ENCODE results near the gene SOX18. TPM values are rescaled to one million over a fixed set of nuclear protein-coding genes. Genes with fewer than 3 reads are reported as not detected.

Gene SOX18
- total RNA-seq, 3 donors from 2014 or later (not counting 1 experiment from before 2014, with no cell fraction given): not detected

DNA sequence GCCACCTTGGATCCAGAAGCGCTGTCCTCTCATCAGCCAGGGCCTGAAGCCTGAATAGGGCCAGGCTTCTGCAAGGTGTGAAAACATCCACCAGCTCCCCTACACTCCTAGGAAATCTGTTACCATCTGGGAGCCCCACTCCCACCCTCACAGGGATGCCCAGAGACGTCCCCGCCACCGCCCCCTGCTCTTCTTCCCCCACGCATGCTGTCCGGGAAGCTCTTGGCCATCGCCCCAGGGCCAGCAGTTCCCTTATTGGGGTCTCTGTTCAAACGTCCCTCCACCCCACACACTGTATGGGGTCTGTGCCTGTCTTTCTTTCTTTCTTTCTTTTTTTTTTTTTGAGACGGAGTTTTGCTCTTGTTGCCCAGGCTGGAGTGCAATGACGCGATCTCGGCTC lies 26.1 kb upstream of the SOX18 start:
- Mint-ChIP-seq H3K27ac (peak overlapping the region in 1 of 2 donors; percentile 7), H3K36me3 (no peaks in the 10 kb centered on the region), H3K27me3 (ENCODE audit: low read depth in 2 of 2) (no peaks in the 10 kb centered on the region), H3K4me1 (peaks cover 11 to 43% of the 10 kb centered on the region in 2 donors), H3K9me3 (no peaks in the 10 kb centered on the region), H3K4me3 (no peak overlapping the region)
- WGBS (ENCODE audit: insufficient coverage): 93% methylated on average over 12 of the region's 12 CpGs
- TF ChIP-seq, protein P1, sequence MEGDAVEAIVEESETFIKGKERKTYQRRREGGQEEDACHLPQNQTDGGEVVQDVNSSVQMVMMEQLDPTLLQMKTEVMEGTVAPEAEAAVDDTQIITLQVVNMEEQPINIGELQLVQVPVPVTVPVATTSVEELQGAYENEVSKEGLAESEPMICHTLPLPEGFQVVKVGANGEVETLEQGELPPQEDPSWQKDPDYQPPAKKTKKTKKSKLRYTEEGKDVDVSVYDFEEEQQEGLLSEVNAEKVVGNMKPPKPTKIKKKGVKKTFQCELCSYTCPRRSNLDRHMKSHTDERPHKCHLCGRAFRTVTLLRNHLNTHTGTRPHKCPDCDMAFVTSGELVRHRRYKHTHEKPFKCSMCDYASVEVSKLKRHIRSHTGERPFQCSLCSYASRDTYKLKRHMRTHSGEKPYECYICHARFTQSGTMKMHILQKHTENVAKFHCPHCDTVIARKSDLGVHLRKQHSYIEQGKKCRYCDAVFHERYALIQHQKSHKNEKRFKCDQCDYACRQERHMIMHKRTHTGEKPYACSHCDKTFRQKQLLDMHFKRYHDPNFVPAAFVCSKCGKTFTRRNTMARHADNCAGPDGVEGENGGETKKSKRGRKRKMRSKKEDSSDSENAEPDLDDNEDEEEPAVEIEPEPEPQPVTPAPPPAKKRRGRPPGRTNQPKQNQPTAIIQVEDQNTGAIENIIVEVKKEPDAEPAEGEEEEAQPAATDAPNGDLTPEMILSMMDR (IDR thresholded peaks at IDR 0.05): no peak
- no peak for ATAC-seq
- H3K36me3 ChIP-seq (ENCODE audit: control insufficient read depth, insufficient read depth, low read length): peaks cover 43% of the 10 kb centered on the region
- H3K4me3 ChIP-seq (ENCODE audit: low read length): no peak overlapping the region
- no peak overlapping the region for H3K27ac ChIP-seq (ENCODE audit: low read length)
- H3K9me3 ChIP-seq (ENCODE audit: control insufficient read depth, insufficient read depth, low read length): no peaks in the 10 kb centered on the region
- no peaks in the 10 kb centered on the region for H3K27me3 ChIP-seq (ENCODE audit: control insufficient read depth, insufficient read depth, low read length)
- intact Hi-C loops (cut with micrococcal nuclease): no loop called here
- no peak for DNase-seq
- peaks cover 43% of the 10 kb centered on the region for H3K4me1 ChIP-seq (ENCODE audit: control insufficient read depth, insufficient read depth, low read length)

DNA sequence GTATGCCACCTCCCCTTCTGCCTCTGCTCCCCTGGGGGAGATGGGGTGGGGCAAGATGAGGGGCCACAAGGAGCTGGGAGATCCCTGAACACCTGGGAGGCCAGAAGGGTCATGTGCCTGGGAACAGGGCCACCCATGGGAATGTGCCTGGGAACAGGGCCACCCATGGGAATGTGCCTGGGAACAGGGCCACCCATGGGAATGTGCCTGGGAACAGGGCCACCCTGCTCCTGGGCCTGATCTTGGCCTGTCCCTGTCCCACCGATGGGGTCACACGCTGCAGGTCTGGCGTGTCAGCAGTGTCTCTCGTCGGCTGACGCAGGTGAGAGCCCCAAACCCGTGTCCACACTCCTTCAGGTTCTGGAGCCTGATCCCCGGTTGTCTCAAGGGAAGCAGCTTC lies 25.5 kb upstream of the SOX18 start:
- H3K4me3 Mint-ChIP-seq: no peak overlapping the region
- H3K27me3 Mint-ChIP-seq (ENCODE audit: low read depth in 2 of 2): no peaks in the 10 kb centered on the region
- H3K27ac ChIP-seq (ENCODE audit: low read length): no peak overlapping the region
- ATAC-seq: no peak
- no peak for DNase-seq
- H3K27me3 ChIP-seq (ENCODE audit: control insufficient read depth, insufficient read depth, low read length): no peaks in the 10 kb centered on the region
- no peaks in the 10 kb centered on the region for H3K36me3 Mint-ChIP-seq
- WGBS (ENCODE audit: insufficient coverage): 94% methylated on average over 8 of the region's 8 CpGs
- no peak overlapping the region for H3K4me3 ChIP-seq (ENCODE audit: low read length)
- H3K27ac Mint-ChIP-seq: no peak overlapping the region
- intact Hi-C loops (cut with micrococcal nuclease): no loop called here
- no peaks in the 10 kb centered on the region for H3K9me3 ChIP-seq (ENCODE audit: control insufficient read depth, insufficient read depth, low read length)
- no peaks in the 10 kb centered on the region for H3K9me3 Mint-ChIP-seq
- peaks cover 43% of the 10 kb centered on the region for H3K36me3 ChIP-seq (ENCODE audit: control insufficient read depth, insufficient read depth, low read length)
- peaks cover 11 to 39% of the 10 kb centered on the region in 2 donors for H3K4me1 Mint-ChIP-seq
- H3K4me1 ChIP-seq (ENCODE audit: control insufficient read depth, insufficient read depth, low read length): peaks cover 40% of the 10 kb centered on the region
- TF ChIP-seq, protein P1 (IDR thresholded peaks at IDR 0.05): no peak

DNA sequence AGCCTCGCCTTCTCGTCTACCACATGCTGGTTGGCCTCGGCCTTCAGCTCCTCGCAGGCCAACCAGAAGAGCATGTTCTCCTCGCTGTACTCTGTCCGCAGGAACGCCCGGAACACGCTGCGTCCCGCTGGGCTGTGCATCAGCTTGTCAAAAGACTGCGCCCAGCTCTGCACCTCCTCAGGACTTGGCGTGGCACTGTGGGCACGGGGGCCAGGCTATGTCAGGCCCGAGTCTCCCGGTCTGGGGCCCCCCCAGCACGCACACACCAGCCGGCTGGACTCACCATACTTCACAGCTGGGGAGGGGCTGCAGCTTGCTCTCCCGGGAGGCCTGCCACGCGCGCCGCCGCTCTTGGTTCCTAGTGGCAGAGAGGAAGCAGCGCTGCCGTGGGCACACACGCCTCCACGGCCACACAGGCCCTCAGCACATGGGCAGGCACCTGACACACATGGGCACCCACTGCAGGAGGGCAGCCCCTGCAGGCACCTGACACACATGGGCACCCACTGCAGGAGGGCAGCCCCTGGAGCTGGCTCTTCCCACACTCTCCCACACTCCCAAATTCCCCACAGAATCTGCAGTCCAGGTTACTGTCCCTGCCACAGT lies 24.8 kb upstream of the SOX18 start:
- Histone ChIP-seq H3K36me3 (ENCODE audit: control insufficient read depth, insufficient read depth, low read length) (peaks cover 43% of the 10 kb centered on the region), H3K27ac (ENCODE audit: low read length) (no peak overlapping the region), H3K9me3 (ENCODE audit: control insufficient read depth, insufficient read depth, low read length) (no peaks in the 10 kb centered on the region), H3K27me3 (ENCODE audit: control insufficient read depth, insufficient read depth, low read length) (no peaks in the 10 kb centered on the region), H3K4me1 (ENCODE audit: control insufficient read depth, insufficient read depth, low read length) (peaks cover 46% of the 10 kb centered on the region), H3K4me3 (ENCODE audit: low read length) (no peak overlapping the region)
- WGBS (ENCODE audit: insufficient coverage): 89% methylated on average over 28 of the region's 28 CpGs
- TF ChIP-seq, protein P1 (IDR thresholded peaks at IDR 0.05): no peak
- intact Hi-C loops (cut with micrococcal nuclease): no loop called here
- Mint-ChIP-seq H3K36me3 (no peaks in the 10 kb centered on the region), H3K27me3 (ENCODE audit: low read depth in 2 of 2) (no peaks in the 10 kb centered on the region), H3K27ac (no peak overlapping the region), H3K4me1 (peaks cover 11 to 39% of the 10 kb centered on the region in 2 donors), H3K4me3 (no peak overlapping the region), H3K9me3 (no peaks in the 10 kb centered on the region)
- ATAC-seq: no peak
- no peak for DNase-seq

Measured in natural killer cell (primary cell).